Measurements from ENCODE around the gene MTRF1L.

DNA sequence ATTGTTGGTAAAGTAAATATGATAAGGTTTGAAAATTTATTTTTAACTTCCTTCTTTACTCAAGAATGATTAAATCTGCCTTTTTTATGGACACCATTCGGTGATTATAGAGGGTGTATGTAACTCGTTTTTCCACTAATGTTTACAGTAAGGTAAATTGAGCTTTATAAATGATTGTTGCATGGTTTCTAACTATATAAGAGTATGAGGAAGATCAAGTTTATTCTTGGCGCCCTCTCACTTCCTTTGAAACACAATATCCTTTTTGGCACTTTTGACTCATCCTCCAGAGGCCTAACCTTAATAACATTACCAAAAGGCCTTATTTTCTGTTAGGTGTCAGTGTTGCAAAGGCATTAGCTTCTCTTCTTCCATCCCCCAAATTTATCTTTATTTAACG is 41.8 kb upstream of the MTRF1L start:
- TF ChIP-seq, protein P1, sequence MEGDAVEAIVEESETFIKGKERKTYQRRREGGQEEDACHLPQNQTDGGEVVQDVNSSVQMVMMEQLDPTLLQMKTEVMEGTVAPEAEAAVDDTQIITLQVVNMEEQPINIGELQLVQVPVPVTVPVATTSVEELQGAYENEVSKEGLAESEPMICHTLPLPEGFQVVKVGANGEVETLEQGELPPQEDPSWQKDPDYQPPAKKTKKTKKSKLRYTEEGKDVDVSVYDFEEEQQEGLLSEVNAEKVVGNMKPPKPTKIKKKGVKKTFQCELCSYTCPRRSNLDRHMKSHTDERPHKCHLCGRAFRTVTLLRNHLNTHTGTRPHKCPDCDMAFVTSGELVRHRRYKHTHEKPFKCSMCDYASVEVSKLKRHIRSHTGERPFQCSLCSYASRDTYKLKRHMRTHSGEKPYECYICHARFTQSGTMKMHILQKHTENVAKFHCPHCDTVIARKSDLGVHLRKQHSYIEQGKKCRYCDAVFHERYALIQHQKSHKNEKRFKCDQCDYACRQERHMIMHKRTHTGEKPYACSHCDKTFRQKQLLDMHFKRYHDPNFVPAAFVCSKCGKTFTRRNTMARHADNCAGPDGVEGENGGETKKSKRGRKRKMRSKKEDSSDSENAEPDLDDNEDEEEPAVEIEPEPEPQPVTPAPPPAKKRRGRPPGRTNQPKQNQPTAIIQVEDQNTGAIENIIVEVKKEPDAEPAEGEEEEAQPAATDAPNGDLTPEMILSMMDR (IDR thresholded peaks at IDR 0.05; ENCODE audit: low read length): no peak
- no peak for TF ChIP-seq EZH2 (optimal IDR thresholded peaks at IDR 0.05; ENCODE audit: low read depth, low read length)
